Measurements from ENCODE around the gene AAGAB.

GRCh38 chr15:67198157-67198754, 56.2 kb downstream of the AAGAB start:
- TF ChIP-seq EP300 (IDR thresholded peaks at IDR 0.05) (no peak), POLR2AphosphoS5 (IDR thresholded peaks at IDR 0.05) (no peak), POLR2A (IDR thresholded peaks at IDR 0.05) (no peak)
- TF ChIP-seq, protein P1, sequence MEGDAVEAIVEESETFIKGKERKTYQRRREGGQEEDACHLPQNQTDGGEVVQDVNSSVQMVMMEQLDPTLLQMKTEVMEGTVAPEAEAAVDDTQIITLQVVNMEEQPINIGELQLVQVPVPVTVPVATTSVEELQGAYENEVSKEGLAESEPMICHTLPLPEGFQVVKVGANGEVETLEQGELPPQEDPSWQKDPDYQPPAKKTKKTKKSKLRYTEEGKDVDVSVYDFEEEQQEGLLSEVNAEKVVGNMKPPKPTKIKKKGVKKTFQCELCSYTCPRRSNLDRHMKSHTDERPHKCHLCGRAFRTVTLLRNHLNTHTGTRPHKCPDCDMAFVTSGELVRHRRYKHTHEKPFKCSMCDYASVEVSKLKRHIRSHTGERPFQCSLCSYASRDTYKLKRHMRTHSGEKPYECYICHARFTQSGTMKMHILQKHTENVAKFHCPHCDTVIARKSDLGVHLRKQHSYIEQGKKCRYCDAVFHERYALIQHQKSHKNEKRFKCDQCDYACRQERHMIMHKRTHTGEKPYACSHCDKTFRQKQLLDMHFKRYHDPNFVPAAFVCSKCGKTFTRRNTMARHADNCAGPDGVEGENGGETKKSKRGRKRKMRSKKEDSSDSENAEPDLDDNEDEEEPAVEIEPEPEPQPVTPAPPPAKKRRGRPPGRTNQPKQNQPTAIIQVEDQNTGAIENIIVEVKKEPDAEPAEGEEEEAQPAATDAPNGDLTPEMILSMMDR (IDR thresholded peaks at IDR 0.05): no peak

Measured in gastroesophageal sphincter (tissue), 3 donors.